ENCODE data around the gene SERPINE2. TPM values are rescaled to one million over a fixed set of nuclear protein-coding genes. Genes with fewer than 3 reads are reported as not detected.

The SERPINE2 gene
- total RNA-seq, 1 donor from 2014 or later = 69.1 TPM

DNA sequence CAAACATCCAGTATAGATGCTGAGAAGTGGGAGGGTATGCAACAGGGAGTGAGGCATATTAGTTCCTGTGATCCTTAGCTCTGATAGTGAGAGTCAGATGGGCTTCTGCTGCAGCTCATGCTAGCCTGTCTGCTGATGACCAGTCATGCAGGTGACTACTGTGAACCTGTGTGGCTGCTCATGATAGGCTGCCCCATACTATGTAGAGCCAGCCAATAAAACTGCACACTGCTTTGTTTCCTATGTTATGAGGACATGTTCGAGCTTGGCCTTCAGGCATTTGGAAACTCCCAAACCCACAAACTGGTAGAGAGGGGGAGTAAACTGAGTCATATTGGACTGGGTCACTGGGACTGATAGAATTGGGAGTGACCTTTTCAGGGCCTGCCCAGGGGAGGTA lies 20.1 kb upstream of the SERPINE2 start:
- TF ChIP-seq, protein P1, sequence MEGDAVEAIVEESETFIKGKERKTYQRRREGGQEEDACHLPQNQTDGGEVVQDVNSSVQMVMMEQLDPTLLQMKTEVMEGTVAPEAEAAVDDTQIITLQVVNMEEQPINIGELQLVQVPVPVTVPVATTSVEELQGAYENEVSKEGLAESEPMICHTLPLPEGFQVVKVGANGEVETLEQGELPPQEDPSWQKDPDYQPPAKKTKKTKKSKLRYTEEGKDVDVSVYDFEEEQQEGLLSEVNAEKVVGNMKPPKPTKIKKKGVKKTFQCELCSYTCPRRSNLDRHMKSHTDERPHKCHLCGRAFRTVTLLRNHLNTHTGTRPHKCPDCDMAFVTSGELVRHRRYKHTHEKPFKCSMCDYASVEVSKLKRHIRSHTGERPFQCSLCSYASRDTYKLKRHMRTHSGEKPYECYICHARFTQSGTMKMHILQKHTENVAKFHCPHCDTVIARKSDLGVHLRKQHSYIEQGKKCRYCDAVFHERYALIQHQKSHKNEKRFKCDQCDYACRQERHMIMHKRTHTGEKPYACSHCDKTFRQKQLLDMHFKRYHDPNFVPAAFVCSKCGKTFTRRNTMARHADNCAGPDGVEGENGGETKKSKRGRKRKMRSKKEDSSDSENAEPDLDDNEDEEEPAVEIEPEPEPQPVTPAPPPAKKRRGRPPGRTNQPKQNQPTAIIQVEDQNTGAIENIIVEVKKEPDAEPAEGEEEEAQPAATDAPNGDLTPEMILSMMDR (IDR thresholded peaks at IDR 0.05) = no peak
- no peaks in the 10 kb centered on the region for H3K4me1 Mint-ChIP-seq (ENCODE audit: unreplicated experiment)
- no peaks in the 10 kb centered on the region for H3K36me3 Mint-ChIP-seq (ENCODE audit: unreplicated experiment)
- no peak for DNase-seq (ENCODE audit: extremely low spot score, unreplicated experiment)
- H3K27ac Mint-ChIP-seq (ENCODE audit: unreplicated experiment) = no peak overlapping the region
- no peaks in the 10 kb centered on the region for H3K27me3 Mint-ChIP-seq (ENCODE audit: unreplicated experiment)
- H3K4me3 Mint-ChIP-seq (ENCODE audit: unreplicated experiment) = no peak overlapping the region
- peaks cover 4% of the 10 kb centered on the region for H3K9me3 Mint-ChIP-seq (ENCODE audit: unreplicated experiment)

DNA sequence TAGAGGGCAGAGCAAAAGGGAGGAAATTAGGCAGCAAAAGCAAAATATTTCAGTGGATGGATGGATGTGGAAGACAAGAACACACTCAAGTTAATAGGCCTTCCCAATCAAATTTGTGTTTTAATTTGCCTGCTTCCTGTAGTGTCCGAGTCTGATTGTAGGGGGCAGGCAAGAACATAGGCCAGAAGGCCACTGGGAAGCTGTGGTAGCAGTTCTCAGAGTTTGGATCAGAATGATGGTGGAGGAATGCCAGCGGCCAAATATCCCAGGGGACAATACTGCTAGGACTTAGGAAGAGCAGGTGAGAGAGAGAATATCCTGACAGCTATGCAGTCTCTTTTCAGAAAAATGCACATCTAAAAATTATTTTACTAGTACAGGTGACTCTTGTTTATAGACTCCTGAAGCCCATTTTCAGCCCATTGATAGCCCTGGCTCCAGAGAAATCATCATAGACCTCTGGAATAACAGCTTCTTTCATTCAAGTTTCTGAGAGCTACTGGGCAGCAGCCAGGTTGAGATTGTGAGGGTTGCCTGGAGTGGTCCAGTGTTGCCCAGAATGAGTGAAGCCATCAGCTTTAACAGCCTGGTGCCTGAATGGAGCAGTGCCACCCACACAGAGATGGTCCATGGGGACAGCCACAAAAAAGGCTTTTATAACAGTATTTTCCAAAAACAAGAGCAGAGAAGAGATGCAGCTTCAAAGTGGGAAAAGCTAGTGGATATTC lies 19.1 kb upstream of the SERPINE2 start:
- H3K4me1 Mint-ChIP-seq (ENCODE audit: unreplicated experiment) = no peaks in the 10 kb centered on the region
- H3K9me3 Mint-ChIP-seq (ENCODE audit: unreplicated experiment) = peaks cover 4% of the 10 kb centered on the region
- H3K27me3 Mint-ChIP-seq (ENCODE audit: unreplicated experiment) = no peaks in the 10 kb centered on the region
- TF ChIP-seq, protein P1 (IDR thresholded peaks at IDR 0.05) = peak; percentile 9
- no peak overlapping the region for H3K4me3 Mint-ChIP-seq (ENCODE audit: unreplicated experiment)
- no peak overlapping the region for H3K27ac Mint-ChIP-seq (ENCODE audit: unreplicated experiment)
- DNase-seq (ENCODE audit: extremely low spot score, unreplicated experiment) = no peak
- no peaks in the 10 kb centered on the region for H3K36me3 Mint-ChIP-seq (ENCODE audit: unreplicated experiment)

DNA sequence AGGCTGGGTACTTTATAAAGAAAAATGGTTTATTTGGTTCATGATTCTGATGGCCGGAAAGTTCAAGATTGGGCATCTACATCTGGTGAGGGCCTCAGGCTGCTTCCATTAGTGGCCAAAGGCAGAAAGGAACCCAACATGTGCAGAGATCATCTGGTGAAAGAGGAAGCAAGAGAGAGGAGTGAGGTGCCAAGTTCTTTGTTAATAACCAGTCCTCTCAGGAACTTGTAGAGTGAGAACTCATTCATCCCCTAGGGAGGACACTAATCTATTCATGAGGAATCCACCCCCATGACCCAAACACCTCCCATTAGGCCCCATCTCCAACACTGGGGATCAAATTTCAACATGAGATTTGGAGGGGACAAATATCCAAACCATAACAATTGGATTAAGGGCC lies 17.8 kb upstream of the SERPINE2 start:
- H3K27ac Mint-ChIP-seq (ENCODE audit: unreplicated experiment) = no peak overlapping the region
- H3K4me3 Mint-ChIP-seq (ENCODE audit: unreplicated experiment) = no peak overlapping the region
- TF ChIP-seq, protein P1 (IDR thresholded peaks at IDR 0.05) = no peak

DNA sequence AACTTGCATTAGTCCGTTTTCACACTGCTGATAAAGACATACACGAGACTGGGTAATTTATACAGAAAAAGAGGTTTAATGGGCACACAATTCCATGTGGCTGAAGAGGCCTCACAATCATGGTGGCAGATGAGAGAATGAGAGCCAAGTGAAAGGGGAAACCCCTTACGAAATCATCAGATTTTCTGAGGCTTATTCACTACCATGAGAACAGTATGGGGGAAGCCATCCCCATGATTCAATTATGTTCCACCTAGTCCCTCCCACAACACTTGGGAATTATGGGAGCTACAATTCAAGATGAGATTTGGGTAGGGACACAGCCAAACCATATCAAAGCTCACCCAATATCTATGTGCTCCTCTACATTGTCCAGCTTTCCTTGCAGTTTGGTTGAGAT lies 16.0 kb upstream of the SERPINE2 start:
- no peaks in the 10 kb centered on the region for H3K36me3 Mint-ChIP-seq (ENCODE audit: unreplicated experiment)
- peaks cover 8% of the 10 kb centered on the region for H3K4me1 Mint-ChIP-seq (ENCODE audit: unreplicated experiment)
- TF ChIP-seq, protein P1 (IDR thresholded peaks at IDR 0.05) = no peak
- DNase-seq (ENCODE audit: extremely low spot score, unreplicated experiment) = no peak
- no peak overlapping the region for H3K27ac Mint-ChIP-seq (ENCODE audit: unreplicated experiment)
- H3K9me3 Mint-ChIP-seq (ENCODE audit: unreplicated experiment) = peaks cover 4% of the 10 kb centered on the region
- H3K4me3 Mint-ChIP-seq (ENCODE audit: unreplicated experiment) = no peak overlapping the region
- no peaks in the 10 kb centered on the region for H3K27me3 Mint-ChIP-seq (ENCODE audit: unreplicated experiment)

More for the DNA sequence above, 17.8 kb upstream of the SERPINE2 start:
- Mint-ChIP-seq H3K4me1 (ENCODE audit: unreplicated experiment) (no peaks in the 10 kb centered on the region), H3K27me3 (ENCODE audit: unreplicated experiment) (no peaks in the 10 kb centered on the region), H3K36me3 (ENCODE audit: unreplicated experiment) (no peaks in the 10 kb centered on the region), H3K9me3 (ENCODE audit: unreplicated experiment) (peaks cover 4% of the 10 kb centered on the region)
- no peak for DNase-seq (ENCODE audit: extremely low spot score, unreplicated experiment)

DNA sequence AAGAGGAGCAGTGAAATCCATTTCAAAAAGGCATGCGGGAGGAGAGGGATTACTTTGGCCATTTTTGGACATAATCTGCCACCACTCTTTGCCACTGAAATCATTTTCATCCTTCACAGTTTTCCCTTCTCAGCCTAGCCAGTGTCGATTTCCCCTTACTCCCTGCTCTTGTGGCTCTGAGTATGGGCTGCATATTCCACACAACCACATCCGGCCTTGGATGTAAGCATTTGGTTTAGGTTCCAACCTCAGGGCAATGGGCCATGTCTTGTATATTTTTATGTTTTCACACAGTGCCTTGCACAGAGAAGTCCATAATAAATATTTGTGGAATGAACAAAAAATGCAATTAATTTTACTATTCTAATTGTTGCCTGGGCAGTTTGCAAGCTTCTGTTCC lies 7.7 kb upstream of the SERPINE2 start:
- Mint-ChIP-seq H3K9me3 (ENCODE audit: unreplicated experiment) (no peaks in the 10 kb centered on the region), H3K4me1 (ENCODE audit: unreplicated experiment) (peaks cover 11% of the 10 kb centered on the region), H3K27ac (ENCODE audit: unreplicated experiment) (no peak overlapping the region), H3K4me3 (ENCODE audit: unreplicated experiment) (no peak overlapping the region), H3K36me3 (ENCODE audit: unreplicated experiment) (no peaks in the 10 kb centered on the region), H3K27me3 (ENCODE audit: unreplicated experiment) (peaks cover 19% of the 10 kb centered on the region)
- TF ChIP-seq, protein P1 (IDR thresholded peaks at IDR 0.05) = no peak
- no peak for DNase-seq (ENCODE audit: extremely low spot score, unreplicated experiment)

Measured in osteocyte (in vitro differentiated cells).